ENCODE data around the gene JAG1. TPM values are rescaled to one million over a fixed set of nuclear protein-coding genes. Genes with fewer than 3 reads are reported as not detected.
A peak's percentile ranks its signal among the peaks of the same experiment; 100 is the strongest.
"Not testable (repeated sequence)": the region's sequence is repeated elsewhere in the genome, so short reads cannot be mapped to it uniquely, and the experiment has no call there.

The JAG1 gene
- total RNA-seq, 1 donor from 2014 or later, result 193 TPM

- DNase-seq (ENCODE audit: low spot score), result no peak
These were observed 36.2 kb downstream of the JAG1 start for GRCh38 chr20:10637563-10637962.

- no peak for DNase-seq (ENCODE audit: low spot score)
These were observed 36.7 kb downstream of the JAG1 start for GRCh38 chr20:10637031-10637559.

DNA sequence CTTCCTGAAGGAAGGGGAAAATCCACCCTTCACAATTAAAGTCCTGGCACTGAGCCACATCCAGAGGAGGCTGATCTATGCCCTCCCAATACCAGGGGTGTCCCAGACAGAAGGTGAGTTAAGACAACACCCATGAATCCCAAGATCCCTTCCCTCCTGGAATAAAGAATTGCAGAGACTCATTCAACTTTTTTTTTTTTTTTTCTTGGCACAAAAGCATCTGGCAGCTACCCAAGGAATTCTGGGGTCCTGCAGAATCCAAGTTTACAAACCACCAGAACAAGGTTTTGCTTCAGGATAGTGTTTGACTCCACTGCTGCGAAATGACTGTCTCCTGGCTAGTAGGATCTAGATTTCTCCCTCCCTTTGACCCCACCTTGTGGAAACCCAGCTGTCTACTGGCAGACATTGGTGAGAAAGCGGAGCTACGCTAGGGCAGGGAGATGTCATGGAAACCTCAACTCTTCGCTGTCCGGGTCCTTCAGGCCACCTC, 37.4 kb downstream of the JAG1 start:
- no peak for DNase-seq (ENCODE audit: low spot score)

DNA sequence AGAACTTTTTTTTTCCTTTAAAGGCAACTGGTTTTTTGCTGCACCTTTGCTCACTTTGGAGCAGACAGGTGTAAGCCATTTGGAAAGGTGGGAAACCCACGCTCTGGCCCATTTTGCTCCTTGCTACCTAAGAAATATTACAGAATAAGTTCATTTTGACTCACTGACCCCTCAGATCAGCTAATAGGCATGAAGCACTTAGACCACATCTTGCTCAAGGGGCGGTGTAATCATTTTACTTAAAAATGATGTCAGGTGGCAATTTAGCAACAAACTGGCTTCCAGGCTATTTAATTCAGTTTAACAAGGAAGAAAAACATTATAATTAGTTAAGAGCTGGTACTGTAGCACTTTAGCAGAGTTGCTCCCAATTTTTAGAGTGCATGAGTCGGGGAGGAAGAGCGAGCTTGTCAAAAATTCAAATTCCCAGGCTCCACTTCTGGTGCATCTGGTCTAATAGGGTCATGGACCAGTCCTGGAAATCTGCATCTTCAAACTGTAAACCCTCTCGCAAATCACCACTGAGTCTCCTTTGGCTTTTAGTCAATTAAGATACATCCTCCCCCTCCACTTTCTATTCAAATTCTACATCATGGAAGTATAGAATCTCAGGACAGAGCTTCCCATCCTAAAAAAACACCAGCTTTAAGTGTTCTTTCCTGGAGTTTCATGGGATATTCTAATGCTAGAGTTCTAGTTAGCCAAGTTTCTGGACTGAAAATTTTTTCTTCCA, 38.2 kb downstream of the JAG1 start:
- DNase-seq (ENCODE audit: low spot score), result no peak

GRCh38 chr20:10634683-10635411, 39.0 kb downstream of the JAG1 start:
- no peak for DNase-seq (ENCODE audit: low spot score)

DNA sequence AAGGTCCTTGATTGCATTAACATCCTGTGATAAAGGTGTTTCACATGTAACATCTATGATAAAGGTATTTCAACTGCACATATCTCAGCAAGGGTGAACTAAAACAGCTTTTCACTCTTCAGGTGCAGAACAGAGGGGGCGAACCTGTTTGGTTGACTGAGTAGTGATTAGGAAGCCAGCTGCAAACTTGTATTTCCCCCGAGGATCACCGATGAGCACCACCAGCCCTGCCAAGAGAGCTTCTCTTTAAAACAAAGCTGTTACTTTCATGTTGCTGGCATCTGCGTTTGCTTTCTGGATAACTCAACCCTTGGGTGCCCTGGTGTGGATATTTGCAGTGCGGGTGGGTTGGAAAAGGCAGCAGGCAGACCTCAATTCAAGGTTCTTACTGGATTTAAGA, 39.6 kb downstream of the JAG1 start:
- DNase-seq (ENCODE audit: low spot score), result no peak

DNA sequence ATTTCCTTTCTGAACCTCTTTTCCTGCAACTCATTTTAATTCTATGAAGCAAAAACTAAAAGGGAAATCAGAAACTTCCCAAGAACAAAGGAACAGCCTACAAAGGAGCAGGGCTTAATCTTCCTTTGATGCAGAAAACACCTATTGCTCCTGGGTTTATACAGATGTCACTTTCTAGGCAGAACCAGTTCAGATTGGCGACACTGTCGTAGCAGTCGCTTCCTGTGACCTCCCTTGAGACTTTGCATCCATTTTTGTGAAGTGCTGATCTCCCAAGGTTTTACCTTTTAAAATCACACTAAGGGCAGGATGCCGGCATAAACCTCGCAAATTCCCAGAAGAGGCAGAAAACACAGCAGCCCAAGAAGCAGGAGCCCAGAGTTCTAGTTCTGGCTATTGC, 40.1 kb downstream of the JAG1 start:
- no peak for DNase-seq (ENCODE audit: low spot score)

DNA sequence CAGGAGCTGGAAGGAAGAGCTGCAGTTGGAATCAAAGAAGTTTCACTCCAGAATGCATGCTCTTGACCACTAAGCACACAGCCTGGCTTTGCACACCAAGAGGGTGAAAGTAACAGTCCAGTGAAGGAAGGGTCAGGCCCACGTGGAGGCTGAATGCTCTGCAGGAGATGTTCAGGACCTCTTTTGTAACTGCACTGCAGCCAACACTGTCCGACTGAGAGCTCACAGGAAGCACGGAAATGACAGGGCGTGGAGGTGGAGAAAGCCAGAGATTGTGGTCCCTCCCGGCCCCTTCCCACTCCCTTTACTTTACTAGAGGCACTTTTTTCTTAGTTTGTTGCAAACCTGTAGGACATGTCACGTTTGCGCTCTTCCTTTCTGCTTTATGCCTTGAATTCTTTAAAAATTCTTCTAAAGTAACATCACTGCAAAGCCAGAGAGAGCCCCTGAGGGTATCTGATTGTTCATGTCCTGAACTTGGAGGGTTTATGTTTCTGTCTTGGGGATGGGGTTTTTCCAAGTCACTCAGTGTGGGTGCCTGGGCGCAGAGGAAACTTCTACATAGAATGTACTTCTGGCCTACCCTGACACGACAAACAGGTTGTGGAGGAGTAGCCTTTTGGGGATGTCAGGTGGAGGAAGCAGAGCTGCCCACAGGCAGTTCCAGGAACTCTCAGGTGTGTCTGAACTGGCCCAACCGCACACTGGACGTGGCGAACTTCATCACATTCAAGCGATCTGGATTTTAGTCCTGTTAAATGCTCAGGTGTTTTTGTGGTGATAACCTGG, 40.9 kb downstream of the JAG1 start:
- DNase-seq (ENCODE audit: low spot score), result no peak

DNA sequence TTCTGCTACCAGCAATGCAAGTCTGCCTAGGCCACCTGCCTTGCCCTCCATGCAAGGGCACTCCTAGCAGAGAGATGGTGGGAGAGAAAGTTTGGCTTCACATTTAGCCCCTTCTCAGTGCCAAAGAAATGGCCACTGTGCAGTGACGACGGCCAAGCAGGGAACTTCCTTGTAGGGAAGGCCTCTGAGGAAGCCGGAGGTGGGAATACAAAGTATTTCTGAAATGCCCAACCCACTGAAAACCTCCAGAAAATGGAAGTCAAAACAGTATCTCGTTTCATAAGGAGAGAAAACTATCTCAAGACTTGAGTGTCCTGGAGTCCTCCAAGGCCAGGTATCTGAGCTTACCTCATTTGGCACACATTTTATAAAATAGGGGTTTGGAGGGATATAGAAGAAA, 42.7 kb downstream of the JAG1 start:
- no peak for DNase-seq (ENCODE audit: low spot score)

GRCh38 chr20:10629946-10630650, 43.7 kb downstream of the JAG1 start:
- DNase-seq (ENCODE audit: low spot score), result no peak

DNA sequence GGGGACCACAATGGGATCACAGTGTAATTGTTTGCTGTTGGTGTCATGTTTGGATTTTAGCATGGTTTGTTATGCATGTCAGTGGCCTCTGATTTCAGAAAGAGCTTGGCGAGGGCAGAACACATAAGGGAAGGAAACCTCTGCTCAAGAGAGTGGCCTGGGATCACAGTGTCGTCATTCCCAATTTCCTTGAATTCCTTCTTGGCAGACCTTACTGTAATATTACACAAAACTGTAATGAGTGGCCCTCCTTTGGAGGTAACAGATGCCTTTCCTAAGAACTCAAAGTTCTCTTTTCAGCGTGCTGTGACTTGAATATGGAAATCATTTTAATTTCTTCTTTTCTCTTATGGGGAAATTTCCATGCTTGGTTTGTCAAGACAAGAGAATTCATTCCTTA, 46.9 kb downstream of the JAG1 start:
- no peak for DNase-seq (ENCODE audit: low spot score)

- no peak for DNase-seq (ENCODE audit: low spot score)
These were observed 48.2 kb downstream of the JAG1 start for GRCh38 chr20:10625641-10626040.

DNA sequence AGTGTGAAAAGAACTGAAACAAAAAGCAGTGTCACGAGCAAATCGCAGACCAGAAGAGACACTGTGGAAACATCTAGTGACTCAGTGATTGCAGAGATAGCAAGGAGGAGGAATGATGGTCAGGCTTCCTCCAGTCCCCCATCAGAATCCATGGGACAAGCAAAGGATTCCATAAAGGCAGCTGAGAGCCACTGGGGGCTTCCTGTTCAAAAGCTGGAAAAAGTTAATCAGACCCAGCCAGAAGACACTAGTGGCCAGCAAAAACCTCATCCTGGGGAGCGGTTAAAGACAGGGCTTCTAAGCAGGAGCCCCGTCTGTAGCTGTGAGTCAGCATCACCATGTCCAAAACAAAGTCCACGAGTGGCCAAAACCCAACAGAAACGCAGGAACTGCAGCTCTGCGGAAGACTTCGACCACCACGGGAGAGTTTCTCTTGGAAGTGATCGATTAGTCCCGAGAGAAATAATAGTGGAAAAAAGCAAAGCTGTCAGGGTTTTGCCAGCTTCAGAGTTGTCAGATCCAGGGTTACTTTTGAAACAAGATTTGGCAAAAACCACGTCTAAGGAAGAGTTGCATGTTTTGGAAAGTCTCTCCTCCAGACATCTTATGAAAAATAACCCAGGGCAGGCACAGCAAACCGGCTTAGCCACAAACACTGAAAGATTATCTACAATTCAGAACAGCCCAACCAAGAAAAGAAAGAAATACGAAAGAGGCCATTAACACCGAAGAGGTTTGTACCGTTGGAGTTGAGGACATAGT, 51.0 kb downstream of the JAG1 start:
- no peak for DNase-seq (ENCODE audit: low spot score)

DNA sequence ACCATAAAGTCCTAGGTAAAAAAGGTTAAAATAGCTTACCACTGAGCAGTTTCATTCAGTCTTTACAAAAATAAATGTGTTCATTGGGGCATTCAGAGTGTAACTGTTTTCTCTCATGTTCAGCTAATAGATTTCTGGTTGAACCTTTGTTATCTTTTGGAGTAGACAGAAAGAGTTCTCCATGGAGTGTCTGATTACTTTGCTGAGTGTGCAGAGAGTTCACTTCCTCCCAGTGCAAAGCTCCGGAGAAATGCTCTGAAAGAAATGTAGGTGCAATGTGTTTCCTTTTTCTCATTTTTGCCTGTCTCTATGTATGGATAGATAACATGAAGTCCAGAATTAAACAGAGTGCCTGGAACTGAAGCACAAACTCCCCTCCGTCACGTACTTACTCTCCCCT, 52.6 kb downstream of the JAG1 start:
- DNase-seq (ENCODE audit: low spot score), result peak; percentile 72

DNA sequence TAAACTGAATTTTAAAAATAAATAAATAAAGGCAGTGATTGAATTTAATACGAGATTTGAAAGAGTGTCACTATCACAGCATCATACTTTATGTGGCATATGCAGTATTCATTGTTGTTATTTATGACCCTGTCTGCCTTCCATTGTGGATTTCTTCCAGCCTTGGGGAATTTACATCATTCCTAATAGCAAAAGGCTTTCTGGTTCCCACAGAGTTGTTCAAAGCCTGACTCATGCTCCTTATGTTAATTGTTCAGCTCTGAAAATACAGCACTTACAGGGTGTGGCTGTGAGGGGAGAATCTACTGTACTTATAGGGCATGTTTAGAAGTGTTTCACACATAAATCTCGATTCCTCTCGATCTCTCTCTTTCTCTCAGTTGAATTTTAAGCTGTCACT, 54.4 kb downstream of the JAG1 start:
- peak; percentile 88 for DNase-seq (ENCODE audit: low spot score)

GRCh38 chr20:10618611-10619245, 55.1 kb downstream of the JAG1 start:
- no peak for DNase-seq (ENCODE audit: low spot score)

DNA sequence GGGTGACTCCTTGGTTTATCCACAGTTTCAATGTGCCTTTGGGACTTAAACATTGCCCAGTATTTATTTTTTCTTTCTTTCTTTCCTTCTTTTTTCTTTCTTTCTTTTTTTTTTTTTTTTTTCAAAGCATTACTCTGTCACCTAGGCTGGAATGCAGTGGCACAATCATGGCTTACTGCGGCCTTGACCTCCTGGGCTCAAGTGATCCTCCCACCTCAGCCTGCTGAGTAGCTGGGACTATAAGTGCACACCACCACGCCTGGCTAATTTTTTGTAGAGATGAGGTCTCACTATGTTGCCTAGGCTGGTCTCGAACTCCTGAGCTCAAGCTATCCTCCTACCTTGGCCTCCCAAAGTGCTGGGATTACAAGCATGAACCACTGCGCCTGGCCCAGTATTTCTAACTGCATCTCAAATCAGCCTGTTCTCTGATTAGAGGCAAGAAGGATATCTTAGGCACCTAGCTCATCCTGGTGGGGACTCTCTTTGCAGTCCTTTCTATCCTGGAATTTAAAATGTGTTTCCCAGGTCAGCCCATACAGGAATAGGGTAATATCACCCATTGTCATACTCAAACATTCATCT, 56.2 kb downstream of the JAG1 start:
- DNase-seq (ENCODE audit: low spot score), result not testable (repeated sequence)

- DNase-seq (ENCODE audit: low spot score), result no peak
These were observed 57.6 kb downstream of the JAG1 start for GRCh38 chr20:10616212-10616611.

GRCh38 chr20:10613911-10614310, 59.9 kb downstream of the JAG1 start:
- no peak for DNase-seq (ENCODE audit: low spot score)

DNA sequence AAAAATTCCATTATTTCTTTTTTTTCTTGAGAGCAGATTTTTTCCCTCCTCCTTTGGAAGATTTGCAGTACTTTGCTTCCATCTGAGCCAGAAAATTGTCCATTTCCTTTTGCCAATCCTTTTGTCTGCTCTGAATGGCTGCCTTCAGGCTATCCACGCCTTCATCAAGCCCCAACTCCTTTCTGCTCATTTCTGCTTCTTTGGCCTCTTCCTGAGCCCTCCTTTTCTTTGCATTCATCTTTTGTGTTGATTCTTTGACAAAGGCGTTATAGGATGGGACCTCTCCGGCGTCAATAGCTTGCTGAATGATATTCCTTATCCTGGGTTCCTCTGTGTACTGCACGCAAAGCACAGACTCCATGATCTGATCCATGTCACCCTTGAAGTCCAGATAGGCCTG, 60.4 kb downstream of the JAG1 start:
- not testable (repeated sequence) for DNase-seq (ENCODE audit: low spot score)
